GM12873 (cell line): ENCODE results near the gene DHX32.

Experiments
- CTCF ChIP-seq: IDR thresholded peaks from 2 replicates; pipeline ENCODE4 v1.5.1; 2012; ENCODE audit warnings: low read depth, mild to moderate bottlenecking, moderate library complexity, low read length, control low read depth; ENCODE audit not compliant: insufficient read depth; ENCODE audit errors: missing control alignments

DHX32 gene

DNA sequence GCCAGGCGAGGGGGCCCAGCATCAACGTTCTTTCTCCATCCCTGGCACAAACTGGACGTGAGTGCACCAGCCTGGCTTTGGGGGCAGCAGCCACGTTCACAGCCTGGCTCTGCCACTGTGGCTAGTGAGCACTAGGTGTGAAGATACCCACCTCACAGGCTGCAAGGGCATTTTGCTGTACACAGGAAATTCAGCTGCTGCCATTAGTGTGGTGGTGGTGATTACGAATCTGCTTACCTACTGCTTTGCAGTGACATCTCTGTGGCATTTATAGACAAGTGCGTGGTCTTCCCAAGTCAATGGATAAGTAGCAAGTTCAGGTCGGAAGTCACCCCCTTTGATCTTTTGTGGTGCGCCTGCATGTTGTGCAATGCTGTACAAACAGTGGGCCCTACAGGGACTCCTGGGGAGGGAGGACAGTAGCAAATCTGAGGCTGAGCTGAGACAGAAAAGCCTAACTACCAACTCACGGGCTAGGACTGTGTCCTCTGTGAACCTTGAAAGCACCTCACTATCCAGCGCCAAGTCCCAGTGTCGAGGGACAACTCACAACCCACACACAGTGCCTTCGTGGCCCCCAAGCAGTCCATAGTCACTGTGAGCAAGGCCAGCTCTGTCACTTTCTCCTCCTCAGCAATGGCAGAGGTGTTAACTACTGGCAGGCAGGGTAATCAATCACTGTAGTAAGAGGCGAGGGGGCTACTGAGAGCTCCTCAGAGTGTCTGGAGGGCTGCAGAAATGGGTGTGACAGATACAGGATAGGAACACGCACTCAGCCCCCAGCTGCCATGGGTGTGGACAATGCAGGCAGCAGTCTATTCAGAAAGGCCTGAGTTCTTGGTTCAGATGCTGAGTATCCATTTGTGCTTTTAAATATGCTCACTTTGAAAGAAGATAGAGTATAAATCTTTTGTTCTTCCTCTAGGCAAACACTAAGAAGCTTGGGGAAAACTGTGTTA, 88.5 kb downstream of the DHX32 start:
- no peak for TF ChIP-seq CTCF

DNA sequence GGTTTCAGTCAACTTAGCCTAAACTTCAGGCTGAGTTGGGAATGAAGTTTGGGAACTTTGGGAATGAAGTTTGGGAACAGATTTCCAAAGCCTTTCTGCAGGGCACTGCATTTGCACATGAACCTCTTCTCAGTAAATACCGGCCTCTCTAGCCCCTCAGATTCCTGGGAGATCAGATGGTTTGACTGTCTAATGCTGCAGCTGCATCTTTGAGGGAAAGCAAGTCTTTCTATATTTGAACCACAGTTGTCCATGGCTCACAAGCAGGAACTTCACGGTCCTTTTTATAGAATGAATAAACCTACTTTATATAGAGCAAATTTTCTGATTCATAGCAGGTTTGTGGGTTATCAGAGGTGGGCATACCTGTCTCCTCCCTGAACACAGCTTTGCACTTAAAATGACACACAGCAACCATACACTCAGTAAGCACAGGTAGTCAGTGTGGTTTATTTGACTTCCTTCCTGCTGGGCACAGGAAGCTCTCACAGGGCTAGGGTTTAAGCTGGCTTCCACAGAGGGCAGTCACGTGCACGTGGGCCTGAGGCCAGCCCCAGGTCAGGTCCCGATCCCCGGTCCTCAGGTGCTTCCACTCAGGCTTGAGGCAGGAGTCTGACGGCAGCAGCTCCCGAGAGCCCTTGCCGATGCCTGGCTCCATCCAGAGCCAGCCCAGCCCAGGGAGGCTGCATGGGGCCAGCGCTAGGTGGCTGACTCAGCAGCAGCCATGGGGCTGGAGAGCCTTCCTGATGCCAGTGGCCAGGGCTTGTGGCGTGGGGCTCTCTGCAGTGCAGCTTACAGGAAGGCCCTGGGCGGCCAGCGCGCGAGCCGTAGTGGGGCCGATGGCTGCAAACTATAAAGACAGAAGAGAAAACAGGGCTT, 92.7 kb downstream of the DHX32 start:
- no peak for TF ChIP-seq CTCF
